HG03558 (cell line): ENCODE data around the gene TMEM81.

Experiments used
- ATAC-seq: cut with Tn5 transposase; IDR thresholded peaks from one replicate; pipeline ENCODE4 v1.9.1; 2021; ENCODE audit warnings: moderate number of reproducible peaks; ENCODE audit not compliant: unreplicated experiment; ENCODE audit errors: extremely low read depth

The TMEM81 gene

DNA sequence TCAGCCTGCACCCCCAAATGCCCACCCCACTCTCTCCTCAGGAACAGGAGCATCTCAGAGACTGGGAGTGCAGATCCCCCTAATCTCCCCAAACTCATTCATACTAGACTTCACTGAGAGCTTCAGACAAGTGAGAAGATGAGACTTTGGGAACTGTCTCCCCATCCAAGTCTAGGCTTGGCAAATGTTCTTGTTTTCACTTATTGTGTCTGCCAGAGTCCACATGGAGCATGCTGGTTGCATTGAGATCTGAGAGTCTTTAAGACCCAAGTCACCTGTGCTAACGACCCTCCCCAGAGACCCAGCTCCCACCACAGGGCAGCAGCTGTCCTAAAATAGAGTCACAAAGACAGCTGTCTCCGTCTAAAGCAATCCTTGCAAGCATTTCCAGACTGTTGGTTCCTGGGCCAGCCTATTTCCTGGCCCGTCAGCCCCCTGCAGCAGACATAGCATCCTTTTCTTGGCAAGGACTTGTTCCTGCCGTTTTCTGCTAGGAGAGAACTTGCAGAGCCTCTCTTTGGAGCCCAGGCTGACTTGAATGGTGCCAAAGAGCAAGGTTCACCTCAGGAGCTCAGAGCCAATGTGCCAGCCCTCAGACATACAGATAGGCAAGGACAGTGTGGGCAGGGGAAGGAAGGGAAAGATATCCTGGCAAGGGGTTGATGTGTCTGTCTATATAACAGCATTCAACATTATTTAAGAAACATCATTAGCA is 43.1 kb downstream of the TMEM81 start:
- no peak for ATAC-seq

DNA sequence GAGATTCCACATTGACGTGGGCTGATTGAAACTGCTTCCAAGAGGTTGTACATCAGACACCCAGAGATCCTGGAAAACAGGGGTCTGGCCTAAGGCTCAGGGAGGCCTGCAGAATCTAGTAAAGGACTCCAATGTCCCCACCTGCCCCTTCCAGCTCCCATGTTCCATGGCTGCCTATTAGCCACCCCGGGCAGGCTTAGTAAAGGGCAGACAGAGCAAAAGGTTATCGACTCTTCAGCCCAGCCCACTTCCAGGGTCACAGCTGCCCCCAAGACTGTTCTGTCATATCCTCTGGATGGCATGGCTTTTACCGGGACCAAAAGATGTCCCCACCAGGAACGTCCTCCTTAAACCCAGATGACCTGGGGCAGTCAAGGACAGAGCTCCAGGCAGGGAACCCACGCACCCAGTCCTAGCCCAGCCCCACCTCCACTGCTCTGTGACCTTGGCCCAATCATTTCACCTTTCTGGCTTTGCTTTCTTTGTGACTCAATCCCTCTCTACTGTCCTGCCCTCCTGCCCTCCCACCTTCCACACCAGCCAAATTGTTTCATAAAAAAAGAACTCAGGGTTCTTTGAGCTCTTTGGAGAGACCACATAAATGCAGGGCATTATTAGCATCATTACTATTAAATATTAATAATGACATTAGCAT is 46.0 kb downstream of the TMEM81 start:
- ATAC-seq, result no peak

GRCh38 chr1:205037539-205037938 is 46.7 kb downstream of the TMEM81 start:
- ATAC-seq, result no peak
